ENCODE results near the gene ZNF800.

Gene ZNF800

DNA sequence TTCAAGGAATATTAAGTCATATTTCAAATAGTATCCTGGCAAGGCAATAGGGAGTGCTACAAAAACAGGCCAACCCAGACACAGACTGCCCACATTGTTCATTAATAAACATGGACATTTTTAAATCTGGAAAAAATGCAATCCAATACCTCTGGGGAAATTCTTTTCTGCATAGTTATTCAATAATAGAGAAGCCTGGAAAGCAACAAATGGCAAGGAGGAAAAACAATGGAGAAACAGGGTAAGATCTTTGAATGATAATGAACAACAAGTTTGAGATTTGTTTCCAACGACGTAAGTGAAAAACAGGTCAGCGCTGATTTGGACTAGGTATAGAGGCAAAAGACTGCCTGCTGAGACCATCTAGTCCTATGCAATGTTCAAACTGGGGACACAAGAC is 44.7 kb upstream of the ZNF800 start:
- TF ChIP-seq, protein P1, sequence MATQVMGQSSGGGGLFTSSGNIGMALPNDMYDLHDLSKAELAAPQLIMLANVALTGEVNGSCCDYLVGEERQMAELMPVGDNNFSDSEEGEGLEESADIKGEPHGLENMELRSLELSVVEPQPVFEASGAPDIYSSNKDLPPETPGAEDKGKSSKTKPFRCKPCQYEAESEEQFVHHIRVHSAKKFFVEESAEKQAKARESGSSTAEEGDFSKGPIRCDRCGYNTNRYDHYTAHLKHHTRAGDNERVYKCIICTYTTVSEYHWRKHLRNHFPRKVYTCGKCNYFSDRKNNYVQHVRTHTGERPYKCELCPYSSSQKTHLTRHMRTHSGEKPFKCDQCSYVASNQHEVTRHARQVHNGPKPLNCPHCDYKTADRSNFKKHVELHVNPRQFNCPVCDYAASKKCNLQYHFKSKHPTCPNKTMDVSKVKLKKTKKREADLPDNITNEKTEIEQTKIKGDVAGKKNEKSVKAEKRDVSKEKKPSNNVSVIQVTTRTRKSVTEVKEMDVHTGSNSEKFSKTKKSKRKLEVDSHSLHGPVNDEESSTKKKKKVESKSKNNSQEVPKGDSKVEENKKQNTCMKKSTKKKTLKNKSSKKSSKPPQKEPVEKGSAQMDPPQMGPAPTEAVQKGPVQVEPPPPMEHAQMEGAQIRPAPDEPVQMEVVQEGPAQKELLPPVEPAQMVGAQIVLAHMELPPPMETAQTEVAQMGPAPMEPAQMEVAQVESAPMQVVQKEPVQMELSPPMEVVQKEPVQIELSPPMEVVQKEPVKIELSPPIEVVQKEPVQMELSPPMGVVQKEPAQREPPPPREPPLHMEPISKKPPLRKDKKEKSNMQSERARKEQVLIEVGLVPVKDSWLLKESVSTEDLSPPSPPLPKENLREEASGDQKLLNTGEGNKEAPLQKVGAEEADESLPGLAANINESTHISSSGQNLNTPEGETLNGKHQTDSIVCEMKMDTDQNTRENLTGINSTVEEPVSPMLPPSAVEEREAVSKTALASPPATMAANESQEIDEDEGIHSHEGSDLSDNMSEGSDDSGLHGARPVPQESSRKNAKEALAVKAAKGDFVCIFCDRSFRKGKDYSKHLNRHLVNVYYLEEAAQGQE (IDR thresholded peaks at IDR 0.05; ENCODE audit: insufficient read depth in 1 of 2, low read depth in 2 of 2, low read length in 2 of 2): no peak
- TF ChIP-seq SIN3A (IDR thresholded peaks at IDR 0.05; ENCODE audit: borderline replicate concordance, insufficient read depth, low read length): no peak
- no peak for TF ChIP-seq TAF1 (IDR thresholded peaks at IDR 0.05; ENCODE audit: borderline replicate concordance, insufficient read depth, low read length)
- TF ChIP-seq FOXP2 (optimal IDR thresholded peaks at IDR 0.05; ENCODE audit: borderline replicate concordance, extremely low read depth, extremely low read length, insufficient read depth): no peak
- TF ChIP-seq POLR2AphosphoS5 (IDR thresholded peaks at IDR 0.05; ENCODE audit: low read depth, low read length): no peak

DNA sequence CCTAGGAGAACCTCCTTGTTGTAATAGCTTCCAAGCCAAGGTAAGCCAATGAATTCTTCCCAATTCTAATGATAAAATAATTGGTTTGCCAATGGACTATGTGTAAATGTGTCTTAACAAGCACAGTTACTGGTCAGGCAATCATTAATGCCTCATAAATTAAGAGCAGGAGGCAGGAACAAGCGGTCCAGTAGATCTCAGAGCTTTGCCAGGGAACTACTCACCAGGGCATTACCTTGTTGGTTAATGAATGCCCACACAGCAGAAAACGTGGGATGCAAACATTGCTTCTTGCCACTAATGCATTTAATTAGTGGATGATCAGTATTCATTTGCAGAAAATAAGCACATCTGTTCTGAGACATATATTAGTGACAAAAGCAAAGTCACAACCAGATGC is 26.7 kb upstream of the ZNF800 start:
- no peak for TF ChIP-seq FOXP2 (optimal IDR thresholded peaks at IDR 0.05; ENCODE audit: borderline replicate concordance, extremely low read depth, extremely low read length, insufficient read depth)
- TF ChIP-seq TAF1 (IDR thresholded peaks at IDR 0.05; ENCODE audit: borderline replicate concordance, insufficient read depth, low read length): no peak
- no peak for TF ChIP-seq POLR2AphosphoS5 (IDR thresholded peaks at IDR 0.05; ENCODE audit: low read depth, low read length)
- TF ChIP-seq, protein P1 (IDR thresholded peaks at IDR 0.05; ENCODE audit: insufficient read depth in 1 of 2, low read depth in 2 of 2, low read length in 2 of 2): no peak
- no peak for TF ChIP-seq SIN3A (IDR thresholded peaks at IDR 0.05; ENCODE audit: borderline replicate concordance, insufficient read depth, low read length)

DNA sequence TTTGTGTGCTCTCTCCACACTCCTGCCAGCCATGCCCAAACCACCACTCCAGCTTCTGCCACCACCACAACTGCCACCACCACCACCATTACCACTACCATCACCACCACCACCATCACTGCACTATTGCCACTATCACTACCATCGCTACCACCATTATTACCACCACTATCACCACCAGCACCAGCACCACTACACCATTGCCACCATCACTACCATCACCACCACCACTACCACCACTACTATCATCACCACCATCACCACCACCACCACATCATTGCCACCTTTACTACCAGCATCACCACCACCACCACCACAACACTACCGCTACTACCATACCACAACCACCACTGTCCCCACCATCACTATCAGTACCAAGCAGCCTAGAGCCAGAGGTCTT is 26.0 kb upstream of the ZNF800 start:
- TF ChIP-seq SIN3A (IDR thresholded peaks at IDR 0.05; ENCODE audit: borderline replicate concordance, insufficient read depth, low read length) (no peak), FOXP2 (optimal IDR thresholded peaks at IDR 0.05; ENCODE audit: borderline replicate concordance, extremely low read depth, extremely low read length, insufficient read depth) (no peak), TAF1 (IDR thresholded peaks at IDR 0.05; ENCODE audit: borderline replicate concordance, insufficient read depth, low read length) (no peak), POLR2AphosphoS5 (IDR thresholded peaks at IDR 0.05; ENCODE audit: low read depth, low read length) (no peak)
- TF ChIP-seq, protein P1 (IDR thresholded peaks at IDR 0.05; ENCODE audit: insufficient read depth in 1 of 2, low read depth in 2 of 2, low read length in 2 of 2): no peak

DNA sequence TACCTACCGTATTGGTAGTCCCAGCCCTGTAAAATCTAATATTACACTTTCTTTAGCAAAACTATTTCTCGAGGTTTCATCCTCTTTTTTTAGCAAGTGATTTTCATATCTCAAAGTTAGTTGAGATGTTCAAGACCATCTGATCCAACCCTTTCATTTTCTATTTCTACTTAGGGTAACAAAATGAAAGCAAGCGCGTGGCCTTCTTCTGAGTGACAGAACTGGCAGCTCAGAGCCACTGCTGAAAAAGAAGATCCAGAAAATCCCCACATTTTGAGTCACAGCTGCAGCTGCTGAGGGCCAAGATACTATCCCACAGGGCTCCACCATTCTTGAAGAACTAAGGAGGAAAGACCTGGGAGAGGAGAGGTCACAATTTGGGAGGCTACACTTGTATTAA is 24.8 kb upstream of the ZNF800 start:
- TF ChIP-seq FOXP2 (optimal IDR thresholded peaks at IDR 0.05; ENCODE audit: borderline replicate concordance, extremely low read depth, extremely low read length, insufficient read depth) (no peak), TAF1 (IDR thresholded peaks at IDR 0.05; ENCODE audit: borderline replicate concordance, insufficient read depth, low read length) (no peak), POLR2AphosphoS5 (IDR thresholded peaks at IDR 0.05; ENCODE audit: low read depth, low read length) (no peak), SIN3A (IDR thresholded peaks at IDR 0.05; ENCODE audit: borderline replicate concordance, insufficient read depth, low read length) (no peak)
- TF ChIP-seq, protein P1 (IDR thresholded peaks at IDR 0.05; ENCODE audit: insufficient read depth in 1 of 2, low read depth in 2 of 2, low read length in 2 of 2): no peak

Data from PFSK-1 (cell line).